K562 (cell line): ENCODE data around the gene GNG7. TPM values are rescaled to one million over a fixed set of nuclear protein-coding genes. Genes with fewer than 3 reads are reported as not detected.
A peak's percentile ranks its signal among the peaks of the same experiment; 100 is the strongest.

Experiments
- ATAC-seq: fragments of 200-7000 bp; cut with Tn5 transposase; 3 replicates; pipeline ENCODE4 v1.9.1; 2020; ENCODE audit warnings: moderate library complexity
- BruUV-seq: library from RNA; stranded (reverse); fragments of 400-500 nt; replicated peaks from 2 replicates; lab custom pipeline; 2021; lab: Mats Ljungman, UMichigan
- CTCF ChIA-PET: fragments of 300-600 bp; formaldehyde crosslinking; extraction: SDS; loops from one replicate; lab custom pipeline; 2021; ENCODE audit warnings: low intra/inter-chr PET ratio; lab: Yijun Ruan, JAX
- POLR2A ChIA-PET: fragments of 300-600, 350-650 bp; sonication (Branson Sonifier 250); formaldehyde crosslinking; extraction: SDS; loops from one replicate; lab custom pipeline; 2021; ENCODE audit warnings: antibody characterized with exemption, inconsistent platforms; lab: Yijun Ruan, JAX
- DNase-seq, 4 experiments: peaks; one replicate each; pipeline versions ENCODE4 v3.0.0 to v3.0.0-alpha.2; 2011 to 2018; ENCODE audit warnings: low spot score in 3 of 4, mixed read lengths in 3 of 4; ENCODE audit errors: extremely low read depth in 1 of 4
- FAIRE-seq: peaks from 2 replicates; lab custom pipeline; 2011; peaks lifted over from hg19 to GRCh38; lab: Jason Lieb, UNC
- H2AFZ ChIP-seq: 2 replicates; pipeline ENCODE4 v1.6.0; 2011; ENCODE audit warnings: low read depth, low read length, control low read depth, inconsistent platforms
- H3K27ac ChIP-seq: fragments of 200-600 bp; 3 replicates; pipeline ENCODE4 v1.8.0; 2011; ENCODE audit warnings: low read depth, mild to moderate bottlenecking, control low read depth, inconsistent platforms, low read length, moderate library complexity, mixed read lengths; ENCODE audit errors: extremely low read depth
- H3K27me3 ChIP-seq, 2 experiments: fragments of 300-600 bp in 1 of 2; 2 replicates in 1 of 2; 3 replicates in 1 of 2; pipeline versions ENCODE4 v1.6.0 to v1.8.0; 2011; ENCODE audit warnings: inconsistent platforms in 2 of 2, low read length in 2 of 2, mild to moderate bottlenecking in 1 of 2, mixed read lengths in 1 of 2, moderate library complexity in 1 of 2; ENCODE audit not compliant: control insufficient read depth in 2 of 2, insufficient read depth in 2 of 2
- H3K36me3 ChIP-seq: fragments of 300-600 bp; 3 replicates; pipeline ENCODE4 v1.8.0; 2011; ENCODE audit warnings: mild to moderate bottlenecking, low read length, inconsistent platforms; ENCODE audit not compliant: control insufficient read depth, insufficient read depth
- H3K4me1 ChIP-seq, 2 experiments: fragments of 200-600 bp in 1 of 2; replicated peaks in 1 of 2; 2 replicates in 1 of 2; 3 replicates in 1 of 2; pipeline versions ENCODE4 v1.5.1 to v1.8.0; 2011; ENCODE audit warnings: inconsistent platforms in 2 of 2, low read length in 2 of 2, mild to moderate bottlenecking in 1 of 2, mixed read lengths in 1 of 2, moderate library complexity in 1 of 2; ENCODE audit not compliant: control insufficient read depth in 2 of 2, insufficient read depth in 2 of 2
- H3K4me2 ChIP-seq: 2 replicates; pipeline ENCODE4 v1.6.1; 2011; ENCODE audit warnings: low read length, control low read depth, inconsistent platforms, mixed read lengths; ENCODE audit not compliant: insufficient read depth
- H3K4me3 ChIP-seq: fragments of 200-600 bp; sonication (generic), shearing (Covaris generic); 2 replicates; pipeline ENCODE4 v1.5.1; 2016; ENCODE audit warnings: control low read depth, inconsistent platforms
- H3K79me2 ChIP-seq: fragments of 200-600 bp; 3 replicates; pipeline ENCODE4 v1.8.0; 2011; ENCODE audit warnings: low read length, inconsistent platforms; ENCODE audit not compliant: control insufficient read depth, insufficient read depth
- H3K9ac ChIP-seq, 2 experiments: 2 replicates each; pipeline versions ENCODE4 v1.6.0 to v1.6.1; 2011; ENCODE audit warnings: low read depth in 2 of 2, low read length in 2 of 2, control low read depth in 1 of 2, inconsistent platforms in 1 of 2, mild to moderate bottlenecking in 1 of 2, mixed read lengths in 1 of 2; ENCODE audit not compliant: insufficient read depth in 1 of 2
- H3K9me1 ChIP-seq: one replicate; pipeline ENCODE4 v1.6.0; 2011; ENCODE audit warnings: inconsistent platforms, mild to moderate bottlenecking, low read length, moderate library complexity; ENCODE audit not compliant: control insufficient read depth, insufficient read depth
- H3K9me3 ChIP-seq: replicated peaks from 2 replicates; pipeline ENCODE4 v1.5.1; 2011; ENCODE audit warnings: low read depth, low read length, inconsistent platforms; ENCODE audit not compliant: control insufficient read depth, insufficient read depth
- H4K20me1 ChIP-seq: replicated peaks from 2 replicates; pipeline ENCODE4 v1.6.1; 2011; ENCODE audit warnings: low read length, inconsistent platforms, mixed read lengths; ENCODE audit not compliant: control insufficient read depth, insufficient read depth
- ATF1 ChIP-seq, 2 experiments: fragments of 450-650 bp in 1 of 2; IDR thresholded peaks; 2 replicates each; pipeline ENCODE4 v1.6.1; 2016; ENCODE audit warnings: missing compliant biosample characterization in 1 of 2, missing genetic modification characterization in 1 of 2
- E2F5 ChIP-seq: sonication (generic); formaldehyde crosslinking; IDR thresholded peaks from 2 replicates; pipeline ENCODE4 v1.8.0; 2022; ENCODE audit warnings: mild to moderate bottlenecking, missing genetic modification reagents
- EGR1 ChIP-seq: fragments of 450-650 bp; conservative IDR thresholded peaks from 2 replicates; pipeline ENCODE4 v1.6.1; 2017; ENCODE audit warnings: mild to moderate bottlenecking
- MLLT1 ChIP-seq, 2 experiments: fragments of 450-650 bp; IDR thresholded peaks; 2 replicates each; pipeline ENCODE4 v1.6.1; 2016
- PML ChIP-seq: IDR thresholded peaks from 2 replicates; pipeline ENCODE4 v1.6.1; 2012; ENCODE audit warnings: low read length, inconsistent platforms
- RBM14 ChIP-seq: fragments of 200-400 bp; formaldehyde crosslinking; IDR thresholded peaks from 2 replicates; pipeline ENCODE4 v1.6.1; 2018; ENCODE audit warnings: low read depth, mild to moderate bottlenecking, low read length, moderate library complexity, borderline replicate concordance; ENCODE audit not compliant: insufficient read depth
- ZFP36 ChIP-seq: fragments of 150-350 bp; IDR thresholded peaks from 2 replicates; pipeline ENCODE4 v1.6.1; 2018; ENCODE audit warnings: low read length, low read depth; ENCODE audit not compliant: partially characterized antibody
- ZNF407 ChIP-seq: fragments of 450-650 bp; IDR thresholded peaks from 2 replicates; pipeline ENCODE4 v1.6.1; 2016; ENCODE audit warnings: low read depth
- ZSCAN32 ChIP-seq: fragments of 450-650 bp; formaldehyde crosslinking; IDR thresholded peaks from 2 replicates; pipeline ENCODE4 v1.4.0; 2020; ENCODE audit warnings: mild to moderate bottlenecking, moderate library complexity
- WGBS: fragments of 100-300 bp; shearing (Covaris generic); methylation state at CpG from one replicate; pipeline ENCODE4 v1.1.6; 2016; ENCODE audit warnings: low coverage, mixed read lengths; ENCODE audit not compliant: insufficient coverage; ENCODE audit errors: missing lambda C conversion rate; 5-methylcytosine and 5-hydroxymethylcytosine counted together
- in situ Hi-C: fragments of 300-500 bp; cut with MboI; formaldehyde crosslinking; loops from 4 replicates; pipeline ENCODE4 v1.15.0; 2018; ENCODE audit warnings: inconsistent platforms, mixed read lengths
- intact Hi-C: fragments of 100-400 bp; cut with micrococcal nuclease; formaldehyde crosslinking; loops from 2 replicates; pipeline ENCODE4 v1.14.2; 2022
- polyA plus RNA-seq, 8 experiments: library from polyadenylated mRNA; depleted of rRNA in 4 of 8; stranded (reverse) in 5 of 8; unstranded in 3 of 8; fragments of >200 nt; fragmentation: Nextera tagmentation in 2 of 8; fragmentation: Illumina TruSeq in 1 of 8; extraction: Ambion mirVana in 2 of 8; extraction: Trizol in 1 of 8; gene quantifications; 2 replicates each; pipeline versions ENCODE4 v1.2.1 to v1.2.3, GENCODE V29; 2011 to 2014; ENCODE audit warnings: inconsistent platforms in 1 of 8, missing spikeins in 1 of 8
- total RNA-seq, 7 experiments: library from RNA; depleted of rRNA in 6 of 7; stranded (reverse); fragments of >200 nt in 6 of 7; fragmentation: Illumina TruSeq in 2 of 7; extraction: Trizol in 2 of 7; gene quantifications; 2 replicates each; pipeline versions ENCODE4 v1.2.1 to v1.2.3, GENCODE V29; 2011 to 2021; ENCODE audit warnings: low replicate concordance in 1 of 7

Gene GNG7
- total and polyA plus RNA-seq, 9 of the 15 experiments (the other 6 are each of a cell fraction or from before 2014, with no cell fraction given): 0.01 to 0.20 (median 0.06) TPM; not detected in 1

GRCh38 chr19:2469102-2469914, 233.2 kb downstream of the GNG7 start:
- no peak overlapping the region for H3K4me2 ChIP-seq
- FAIRE-seq (peak; percentile 49), ATAC-seq (peak; percentile 63), DNase-seq (peak in 3 of 4 experiments; percentile 57 to 59 (median 58))
- H3K9ac ChIP-seq: peak overlapping the region in 1 of 2 experiments; percentile 68; a peak in 2 of 4 replicates
- no peaks in the 10 kb centered on the region for H3K36me3 ChIP-seq
- no peaks in the 10 kb centered on the region for H3K9me3 ChIP-seq
- H3K79me2 ChIP-seq: no peaks in the 10 kb centered on the region
- no TSS peak for BruUV-seq
- CTCF ChIA-PET: no interaction called here
- peak overlapping the region; percentile 51; the same call in 1 of the 2 replicates for H2AFZ ChIP-seq
- WGBS: 23% methylated on average over 23 of the region's 23 CpGs
- H3K27me3 ChIP-seq: no peaks in the 10 kb centered on the region
- no peak overlapping the region for H3K27ac ChIP-seq
- H3K9me1 ChIP-seq: no peaks in the 10 kb centered on the region
- in situ Hi-C loops (no loop called here), intact Hi-C loops (no loop called here)
- H3K4me1 ChIP-seq: peaks cover 6 to 7% of the 10 kb centered on the region in 2 experiments; a peak in 3 of 5 replicates
- POLR2A ChIA-PET: interaction anchor here (0.7 to 1.1 kb wide), 3 partner anchors 12 to 110 kb away, joined by 3 to 5 read pairs (median 4); partner anchors contain the start of gene LMNB2
- no peaks in the 10 kb centered on the region for H4K20me1 ChIP-seq
- no peak overlapping the region for H3K4me3 ChIP-seq
- TF ChIP-seq ATF1 (CRISPR knock-in tag; IDR thresholded peaks at IDR 0.05) (no peak), ATF1 (tag; IDR thresholded peaks at IDR 0.05) (peak; percentile 18; the same call in 1 of the 2 replicates), EGR1 (peak; percentile 30; the same call in 1 of the 2 replicates), RBM14 (no peak), ZNF407 (peak; percentile 64; the same call in 1 of the 2 replicates), PML (no peak), ZFP36 (peak; percentile 60), ZSCAN32 (CRISPR knock-in tag) (no peak), MLLT1 (IDR thresholded peaks at IDR 0.05) (no peak), E2F5 (no peak)
